PFSK-1 (cell line): ENCODE measurements around the gene CATSPERE.

Source experiments
- FOXP2 ChIP-seq: optimal IDR thresholded peaks from 2 replicates; pipeline ENCODE3; 2011; ENCODE audit warnings: borderline replicate concordance, control low read depth, inconsistent platforms; ENCODE audit not compliant: insufficient read depth; ENCODE audit errors: extremely low read length, extremely low read depth
- POLR2AphosphoS5 ChIP-seq: IDR thresholded peaks from 2 replicates; pipeline ENCODE4 v1.6.1; 2012; ENCODE audit warnings: low read depth, mild to moderate bottlenecking, control low read depth, low read length, moderate library complexity
- SIN3A ChIP-seq: IDR thresholded peaks from 2 replicates; pipeline ENCODE4 v1.6.1; 2012; ENCODE audit warnings: mild to moderate bottlenecking, low read length, moderate library complexity, borderline replicate concordance; ENCODE audit not compliant: insufficient read depth
- TAF1 ChIP-seq: IDR thresholded peaks from 2 replicates; pipeline ENCODE4 v1.6.1; 2012; ENCODE audit warnings: low read length, control low read depth, borderline replicate concordance; ENCODE audit not compliant: insufficient read depth
- TF ChIP-seq, protein P1 (sequence below), 2 experiments: IDR thresholded peaks; 2 replicates each; pipeline versions ENCODE4 v1.6.1 to v1.8.0; 2011 to 2012; ENCODE audit warnings: low read depth in 2 of 2, low read length in 2 of 2, control low read depth in 1 of 2, inconsistent platforms in 1 of 2, mild to moderate bottlenecking in 1 of 2, moderate library complexity in 1 of 2; ENCODE audit not compliant: insufficient read depth in 1 of 2

The CATSPERE gene

GRCh38 chr1:244473059-244473605 lies 12.1 kb downstream of the CATSPERE start:
- TF ChIP-seq, protein P1, sequence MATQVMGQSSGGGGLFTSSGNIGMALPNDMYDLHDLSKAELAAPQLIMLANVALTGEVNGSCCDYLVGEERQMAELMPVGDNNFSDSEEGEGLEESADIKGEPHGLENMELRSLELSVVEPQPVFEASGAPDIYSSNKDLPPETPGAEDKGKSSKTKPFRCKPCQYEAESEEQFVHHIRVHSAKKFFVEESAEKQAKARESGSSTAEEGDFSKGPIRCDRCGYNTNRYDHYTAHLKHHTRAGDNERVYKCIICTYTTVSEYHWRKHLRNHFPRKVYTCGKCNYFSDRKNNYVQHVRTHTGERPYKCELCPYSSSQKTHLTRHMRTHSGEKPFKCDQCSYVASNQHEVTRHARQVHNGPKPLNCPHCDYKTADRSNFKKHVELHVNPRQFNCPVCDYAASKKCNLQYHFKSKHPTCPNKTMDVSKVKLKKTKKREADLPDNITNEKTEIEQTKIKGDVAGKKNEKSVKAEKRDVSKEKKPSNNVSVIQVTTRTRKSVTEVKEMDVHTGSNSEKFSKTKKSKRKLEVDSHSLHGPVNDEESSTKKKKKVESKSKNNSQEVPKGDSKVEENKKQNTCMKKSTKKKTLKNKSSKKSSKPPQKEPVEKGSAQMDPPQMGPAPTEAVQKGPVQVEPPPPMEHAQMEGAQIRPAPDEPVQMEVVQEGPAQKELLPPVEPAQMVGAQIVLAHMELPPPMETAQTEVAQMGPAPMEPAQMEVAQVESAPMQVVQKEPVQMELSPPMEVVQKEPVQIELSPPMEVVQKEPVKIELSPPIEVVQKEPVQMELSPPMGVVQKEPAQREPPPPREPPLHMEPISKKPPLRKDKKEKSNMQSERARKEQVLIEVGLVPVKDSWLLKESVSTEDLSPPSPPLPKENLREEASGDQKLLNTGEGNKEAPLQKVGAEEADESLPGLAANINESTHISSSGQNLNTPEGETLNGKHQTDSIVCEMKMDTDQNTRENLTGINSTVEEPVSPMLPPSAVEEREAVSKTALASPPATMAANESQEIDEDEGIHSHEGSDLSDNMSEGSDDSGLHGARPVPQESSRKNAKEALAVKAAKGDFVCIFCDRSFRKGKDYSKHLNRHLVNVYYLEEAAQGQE (IDR thresholded peaks at IDR 0.05; ENCODE audit: insufficient read depth in 1 of 2, low read depth in 2 of 2, low read length in 2 of 2) = no peak
- no peak for TF ChIP-seq TAF1

DNA sequence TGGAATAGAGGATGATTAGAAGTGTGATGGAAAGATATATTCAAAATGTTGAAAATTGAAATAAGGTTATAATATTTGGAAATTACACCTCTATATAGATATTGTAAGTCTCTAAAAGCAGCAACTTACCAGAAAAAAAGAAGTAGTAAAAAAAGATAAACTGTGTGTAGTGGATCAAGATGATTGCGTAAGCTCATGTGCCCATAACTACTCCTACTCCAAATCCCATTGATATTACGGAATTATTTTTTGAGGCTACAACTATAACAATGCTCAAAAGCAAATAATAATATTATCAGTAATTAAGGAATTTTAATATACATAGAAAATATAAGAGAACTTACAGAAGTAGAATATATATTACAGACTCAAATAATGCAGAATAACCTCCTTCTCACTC lies 33.6 kb downstream of the CATSPERE start:
- no peak for TF ChIP-seq SIN3A

DNA sequence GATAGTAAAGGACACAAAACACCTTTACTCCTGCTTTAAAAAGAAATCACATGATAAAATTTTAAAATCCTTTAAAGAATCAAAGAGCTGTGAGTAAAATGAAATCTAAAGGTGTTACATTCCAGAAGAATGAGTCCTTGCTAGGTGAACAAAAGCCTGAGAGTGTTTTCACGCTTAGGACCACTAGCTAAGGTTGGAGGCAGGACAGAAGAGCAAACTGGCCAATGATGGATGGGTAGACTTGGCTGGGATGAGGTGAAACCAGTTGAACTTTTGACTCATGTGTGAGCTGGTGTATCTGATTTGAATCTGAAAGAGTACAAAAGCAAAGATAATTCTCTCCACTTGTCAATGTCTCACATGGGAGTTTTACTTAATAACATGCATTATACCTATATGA lies 35.1 kb downstream of the CATSPERE start:
- TF ChIP-seq TAF1 (no peak), FOXP2 (no peak), SIN3A (no peak), POLR2AphosphoS5 (no peak)
- TF ChIP-seq, protein P1 (IDR thresholded peaks at IDR 0.05; ENCODE audit: insufficient read depth in 1 of 2, low read depth in 2 of 2, low read length in 2 of 2) = no peak

- TF ChIP-seq TAF1 (no peak), FOXP2 (no peak), SIN3A (no peak), POLR2AphosphoS5 (no peak)
- TF ChIP-seq, protein P1 (IDR thresholded peaks at IDR 0.05; ENCODE audit: insufficient read depth in 1 of 2, low read depth in 2 of 2, low read length in 2 of 2) = no peak
Observed at GRCh38 chr1:244497805-244498204, 36.7 kb downstream of the CATSPERE start.

GRCh38 chr1:244502630-244503029 lies 41.6 kb downstream of the CATSPERE start:
- TF ChIP-seq TAF1 (no peak), POLR2AphosphoS5 (no peak), SIN3A (no peak)
- TF ChIP-seq, protein P1 (IDR thresholded peaks at IDR 0.05; ENCODE audit: insufficient read depth in 1 of 2, low read depth in 2 of 2, low read length in 2 of 2) = no peak

DNA sequence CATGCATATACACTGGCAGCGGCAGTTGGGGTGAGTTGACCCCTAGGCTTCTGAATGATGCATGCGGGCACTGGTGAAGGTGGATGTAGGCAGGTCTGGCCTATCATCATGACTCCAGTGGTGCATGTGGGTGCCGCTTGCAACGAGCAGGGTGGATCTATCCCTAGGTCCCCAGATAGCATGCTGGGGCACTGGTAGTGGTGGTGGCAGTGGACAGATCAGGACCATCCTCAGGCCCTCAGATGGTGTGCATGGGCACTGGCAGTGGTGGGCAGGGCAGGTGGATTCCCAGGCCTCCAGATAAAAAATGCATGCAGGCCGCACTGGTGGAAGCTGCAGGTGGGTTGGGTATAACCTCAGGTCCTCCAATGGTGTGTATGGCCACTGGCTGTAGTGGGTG lies 52.4 kb downstream of the CATSPERE start:
- TF ChIP-seq, protein P1 (IDR thresholded peaks at IDR 0.05; ENCODE audit: insufficient read depth in 1 of 2, low read depth in 2 of 2, low read length in 2 of 2) = no peak
- TF ChIP-seq SIN3A = no peak
- no peak for TF ChIP-seq FOXP2
- TF ChIP-seq POLR2AphosphoS5 = no peak
- TF ChIP-seq TAF1 = no peak
